Measurements from ENCODE around the gene FHL2. TPM values are rescaled to one million over a fixed set of nuclear protein-coding genes. Genes with fewer than 3 reads are reported as not detected.
"Not testable (repeated sequence)": the region's sequence is repeated elsewhere in the genome, so short reads cannot be mapped to it uniquely, and the experiment has no call there.

Gene FHL2
- polyA plus RNA-seq, 3 donors from 2014 or later = 0.15 to 0.29 TPM; not detected in 1

DNA sequence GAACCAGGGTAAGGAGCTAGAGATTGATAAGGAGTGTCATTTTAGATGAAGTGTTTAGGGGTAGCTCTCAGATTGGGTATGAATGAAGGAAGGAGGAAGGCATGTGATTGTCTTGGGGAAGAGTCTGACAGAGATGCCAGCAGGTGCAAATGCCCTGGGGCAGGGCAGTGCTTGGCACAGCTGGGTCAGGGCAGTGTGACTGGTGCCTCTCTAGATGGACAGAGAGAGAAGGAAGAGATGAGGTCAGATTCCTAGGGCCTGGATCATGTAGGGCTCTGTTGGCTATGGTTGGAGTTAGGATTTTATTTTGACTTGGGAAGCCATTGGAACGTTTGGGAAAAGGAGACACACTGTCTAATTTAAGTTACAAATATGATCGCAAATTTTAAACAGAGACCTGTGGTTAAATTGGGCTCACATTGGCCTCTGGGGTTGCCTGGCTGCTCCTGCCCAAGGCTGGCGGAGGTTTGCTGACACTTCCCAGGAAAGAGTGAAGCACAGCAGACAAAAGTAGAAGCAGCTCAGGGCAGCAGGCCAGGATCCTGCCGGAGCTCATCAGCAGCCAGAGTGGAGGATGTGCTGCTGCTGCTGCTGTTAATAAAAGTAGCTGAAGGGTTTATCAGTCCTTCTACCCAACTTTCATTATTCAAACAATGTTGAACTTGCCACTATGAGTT lies 32.7 kb upstream of the FHL2 start:
- no peak overlapping the region for H3K4me3 Mint-ChIP-seq
- peaks cover 5 to 13% (median 8%) of the 10 kb centered on the region in 3 donors for H3K27me3 Mint-ChIP-seq (ENCODE audit: low read depth in 3 of 3)
- no peaks in the 10 kb centered on the region for H3K36me3 Mint-ChIP-seq
- peaks cover 10 to 12% of the 10 kb centered on the region in 2 donors for H3K4me1 Mint-ChIP-seq
- no peak for DNase-seq
- H3K9me3 Mint-ChIP-seq = no peaks in the 10 kb centered on the region
- no peak overlapping the region for H3K27ac Mint-ChIP-seq

- Mint-ChIP-seq H3K9me3 (peaks cover 0 to 1% (median 0%) of the 10 kb centered on the region in 6 donors), H3K27ac (peak overlapping the region in 1 of 6 donors; percentile 66), H3K36me3 (no peaks in the 10 kb centered on the region), H3K27me3 (ENCODE audit: low read depth in 3 of 3) (peaks cover 3 to 15% (median 4%) of the 10 kb centered on the region in 3 donors), H3K4me1 (peaks cover 15 to 19% of the 10 kb centered on the region in 2 donors), H3K4me3 (no peak overlapping the region)
- no peak for DNase-seq
These were observed 29.7 kb upstream of the FHL2 start for GRCh38 chr2:105428387-105429018.

GRCh38 chr2:105427485-105427884 lies 28.6 kb upstream of the FHL2 start:
- DNase-seq = no peak
- Mint-ChIP-seq H3K27me3 (ENCODE audit: low read depth in 3 of 3) (peaks cover 0 to 12% (median 2%) of the 10 kb centered on the region in 3 donors), H3K27ac (peak overlapping the region in 2 of 6 donors; percentile 6 to 11), H3K4me1 (peaks cover 15 to 19% of the 10 kb centered on the region in 2 donors), H3K9me3 (peaks cover 0 to 5% (median 0%) of the 10 kb centered on the region in 6 donors), H3K4me3 (peak overlapping the region in 4 of 5 donors; percentile 7 to 64 (median 30)), H3K36me3 (no peaks in the 10 kb centered on the region)

DNA sequence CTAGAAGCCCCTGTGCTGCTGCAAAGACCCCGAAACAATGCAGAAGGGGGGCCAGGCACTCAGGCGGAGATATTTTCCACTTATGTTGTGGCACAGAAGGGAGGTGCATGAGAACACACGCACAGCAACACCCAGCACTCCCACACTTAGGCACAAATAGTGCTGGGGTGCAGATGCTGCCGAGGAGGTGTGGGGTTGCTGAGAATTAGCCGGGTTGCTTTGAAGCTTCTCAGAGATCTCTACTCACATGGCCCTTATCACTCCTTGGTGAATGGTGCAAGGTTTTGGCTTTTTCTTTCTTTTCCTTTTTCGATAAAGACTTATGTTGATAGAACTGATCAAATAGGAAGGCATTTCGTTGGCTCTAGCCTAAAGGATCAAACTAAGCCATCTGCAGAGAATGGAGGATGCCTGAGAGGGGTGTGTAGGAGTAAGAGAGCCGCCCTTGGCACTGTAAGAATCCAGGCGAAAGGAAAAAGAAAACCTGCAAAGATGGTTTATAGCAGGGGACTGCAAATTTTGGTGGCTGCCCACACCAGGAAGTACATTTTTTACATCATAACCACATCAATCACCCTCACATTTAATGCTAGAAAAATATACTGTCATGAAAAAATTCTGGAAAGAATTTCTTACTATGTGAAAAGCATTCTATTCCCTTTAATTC lies 27.9 kb upstream of the FHL2 start:
- Mint-ChIP-seq H3K27me3 (ENCODE audit: low read depth in 3 of 3) (peaks cover under 1 to 15% (median 2%) of the 10 kb centered on the region in 3 donors), H3K9me3 (peaks cover 0 to 5% (median 0%) of the 10 kb centered on the region in 6 donors), H3K27ac (peak overlapping the region in 2 of 6 donors; percentile 5 to 48), H3K36me3 (no peaks in the 10 kb centered on the region), H3K4me1 (peaks cover 15 to 19% of the 10 kb centered on the region in 2 donors), H3K4me3 (peak overlapping the region; percentile 51 to 66 (median 63))
- DNase-seq = peak; percentile 6 to 15 (median 9)

GRCh38 chr2:105425936-105426625 lies 27.2 kb upstream of the FHL2 start:
- Mint-ChIP-seq H3K9me3 (peaks cover 0 to 5% (median 0%) of the 10 kb centered on the region in 6 donors), H3K4me3 (peak overlapping the region; percentile 51 to 66 (median 63)), H3K27ac (peak overlapping the region in 1 of 6 donors; percentile 5), H3K4me1 (peaks cover 15 to 19% of the 10 kb centered on the region in 2 donors), H3K27me3 (ENCODE audit: low read depth in 3 of 3) (peaks cover 1 to 17% (median 2%) of the 10 kb centered on the region in 3 donors), H3K36me3 (no peaks in the 10 kb centered on the region)
- no peak for DNase-seq

- not testable (repeated sequence) for H3K4me3 Mint-ChIP-seq, H3K36me3 Mint-ChIP-seq, H3K9me3 Mint-ChIP-seq, H3K27ac Mint-ChIP-seq, DNase-seq
- peaks cover 2 to 22% (median 5%) of the 10 kb centered on the region in 3 donors for H3K27me3 Mint-ChIP-seq (ENCODE audit: low read depth in 3 of 3)
- H3K4me1 Mint-ChIP-seq = peaks cover 15 to 19% of the 10 kb centered on the region in 2 donors
These were observed 26.0 kb upstream of the FHL2 start for GRCh38 chr2:105424836-105425235.

GRCh38 chr2:105422801-105423200 lies 23.9 kb upstream of the FHL2 start:
- Mint-ChIP-seq H3K9me3 (peaks cover 0 to 5% (median 0%) of the 10 kb centered on the region in 6 donors), H3K27ac (no peak overlapping the region), H3K36me3 (no peaks in the 10 kb centered on the region), H3K27me3 (ENCODE audit: low read depth in 3 of 3) (peaks cover 0 to 19% (median 5%) of the 10 kb centered on the region in 3 donors), H3K4me1 (peaks cover 15 to 19% of the 10 kb centered on the region in 2 donors), H3K4me3 (no peak overlapping the region)
- DNase-seq = no peak

GRCh38 chr2:105421053-105421452 lies 22.2 kb upstream of the FHL2 start:
- peaks cover 0 to 19% (median 5%) of the 10 kb centered on the region in 3 donors for H3K27me3 Mint-ChIP-seq (ENCODE audit: low read depth in 3 of 3)
- peaks cover 0 to 5% (median 0%) of the 10 kb centered on the region in 6 donors for H3K9me3 Mint-ChIP-seq
- H3K4me3 Mint-ChIP-seq = no peak overlapping the region
- H3K27ac Mint-ChIP-seq = no peak overlapping the region
- H3K4me1 Mint-ChIP-seq = peaks cover under 1 to 3% of the 10 kb centered on the region in 2 donors
- H3K36me3 Mint-ChIP-seq = no peaks in the 10 kb centered on the region
- no peak for DNase-seq

- H3K4me3 Mint-ChIP-seq = no peak overlapping the region
- no peak for DNase-seq
- H3K9me3 Mint-ChIP-seq = peaks cover 0 to 3% (median 0%) of the 10 kb centered on the region in 6 donors
- H3K4me1 Mint-ChIP-seq = no peaks in the 10 kb centered on the region
- no peak overlapping the region for H3K27ac Mint-ChIP-seq
- no peaks in the 10 kb centered on the region for H3K36me3 Mint-ChIP-seq
- peaks cover 2 to 17% (median 5%) of the 10 kb centered on the region in 3 donors for H3K27me3 Mint-ChIP-seq (ENCODE audit: low read depth in 3 of 3)
These were observed 19.7 kb upstream of the FHL2 start for GRCh38 chr2:105418522-105418921.

DNA sequence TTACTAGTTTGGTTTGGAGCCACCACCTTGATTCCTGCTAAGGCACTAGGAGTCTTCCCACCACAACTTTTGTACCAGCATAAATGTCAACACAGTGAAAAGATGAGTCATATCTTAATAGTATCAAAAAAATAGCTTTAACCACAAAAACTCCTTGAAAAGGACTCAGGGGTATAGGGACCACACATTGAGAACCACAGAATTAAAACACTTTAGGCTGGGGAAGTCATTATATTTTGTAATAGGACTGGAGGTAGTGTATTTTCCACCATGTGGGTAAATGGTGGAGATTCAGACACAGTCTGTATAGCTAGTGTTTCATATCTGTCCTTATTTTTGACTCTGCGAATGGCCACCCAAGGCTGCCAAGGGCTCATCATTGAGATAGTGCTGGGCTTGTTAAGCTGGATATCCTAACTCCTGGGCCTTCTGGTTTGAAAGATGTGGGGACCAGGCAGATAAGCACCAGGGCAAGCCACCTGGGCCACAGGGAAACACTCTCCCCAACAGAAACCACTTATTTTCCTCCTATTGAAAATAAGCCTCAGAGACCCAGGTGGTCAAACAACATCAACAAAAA lies 19.1 kb upstream of the FHL2 start:
- Mint-ChIP-seq H3K4me3 (no peak overlapping the region), H3K27me3 (ENCODE audit: low read depth in 3 of 3) (peaks cover 2 to 17% (median 5%) of the 10 kb centered on the region in 3 donors), H3K4me1 (no peaks in the 10 kb centered on the region), H3K9me3 (peaks cover 0 to 2% (median 0%) of the 10 kb centered on the region in 6 donors), H3K36me3 (no peaks in the 10 kb centered on the region), H3K27ac (no peak overlapping the region)
- DNase-seq = no peak

- DNase-seq = no peak
- peaks cover 0 to 2% (median 0%) of the 10 kb centered on the region in 6 donors for H3K9me3 Mint-ChIP-seq
- no peak overlapping the region for H3K4me3 Mint-ChIP-seq
- H3K4me1 Mint-ChIP-seq = no peaks in the 10 kb centered on the region
- peaks cover 3 to 18% (median 5%) of the 10 kb centered on the region in 3 donors for H3K27me3 Mint-ChIP-seq (ENCODE audit: low read depth in 3 of 3)
- H3K36me3 Mint-ChIP-seq = no peaks in the 10 kb centered on the region
- no peak overlapping the region for H3K27ac Mint-ChIP-seq
These were observed 17.3 kb upstream of the FHL2 start for GRCh38 chr2:105416156-105416555.

DNA sequence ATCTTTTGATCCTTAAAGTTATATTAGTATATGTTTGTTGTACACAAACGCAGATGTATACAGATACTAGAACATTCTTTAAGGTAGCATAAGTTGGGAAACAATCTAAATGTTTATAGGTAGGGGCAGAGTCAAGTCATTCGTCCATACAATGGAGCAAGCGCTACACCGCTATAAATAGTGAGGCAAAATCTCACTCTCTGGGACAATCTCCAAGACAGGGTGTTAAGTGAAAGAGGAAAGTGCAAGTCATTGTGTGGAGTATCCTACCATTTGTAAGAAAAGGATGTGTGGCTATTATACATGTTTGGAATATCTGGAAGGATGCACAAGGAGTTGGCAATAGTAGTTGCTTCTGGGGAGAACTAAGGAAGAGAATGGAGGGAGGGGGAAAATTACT lies 16.2 kb upstream of the FHL2 start:
- Mint-ChIP-seq H3K27me3 (ENCODE audit: low read depth in 3 of 3) (peaks cover 0 to 14% (median 7%) of the 10 kb centered on the region in 3 donors), H3K27ac (no peak overlapping the region), H3K9me3 (no peaks in the 10 kb centered on the region), H3K4me3 (no peak overlapping the region), H3K36me3 (no peaks in the 10 kb centered on the region), H3K4me1 (no peaks in the 10 kb centered on the region)
- no peak for DNase-seq

DNA sequence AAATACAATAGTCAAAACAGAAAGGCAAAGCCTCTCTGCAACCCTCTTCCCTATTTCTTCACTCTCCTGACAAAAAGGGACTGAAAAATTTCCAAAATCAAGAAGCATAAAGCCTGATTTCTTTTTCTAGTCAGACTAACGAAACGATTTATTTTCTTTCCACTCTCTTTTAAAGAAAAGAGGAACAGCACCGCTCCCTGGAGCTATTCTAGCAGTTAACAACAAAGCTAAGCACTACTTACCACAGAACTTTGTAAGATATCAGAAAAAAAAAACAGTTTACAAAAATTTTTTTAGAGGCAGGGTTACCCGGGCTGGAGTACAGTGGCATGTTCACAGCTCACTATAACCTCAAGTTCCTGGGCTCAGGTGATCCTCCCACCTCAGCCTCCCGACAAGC lies 14.4 kb upstream of the FHL2 start:
- Mint-ChIP-seq H3K27ac (no peak overlapping the region), H3K36me3 (no peaks in the 10 kb centered on the region), H3K4me1 (no peaks in the 10 kb centered on the region), H3K4me3 (no peak overlapping the region), H3K9me3 (no peaks in the 10 kb centered on the region), H3K27me3 (ENCODE audit: low read depth in 3 of 3) (peaks cover 4 to 16% (median 9%) of the 10 kb centered on the region in 3 donors)
- DNase-seq = no peak

Data from immature natural killer cell (primary cell).